ENCODE measurements around the gene TJP2.

Gene TJP2

DNA sequence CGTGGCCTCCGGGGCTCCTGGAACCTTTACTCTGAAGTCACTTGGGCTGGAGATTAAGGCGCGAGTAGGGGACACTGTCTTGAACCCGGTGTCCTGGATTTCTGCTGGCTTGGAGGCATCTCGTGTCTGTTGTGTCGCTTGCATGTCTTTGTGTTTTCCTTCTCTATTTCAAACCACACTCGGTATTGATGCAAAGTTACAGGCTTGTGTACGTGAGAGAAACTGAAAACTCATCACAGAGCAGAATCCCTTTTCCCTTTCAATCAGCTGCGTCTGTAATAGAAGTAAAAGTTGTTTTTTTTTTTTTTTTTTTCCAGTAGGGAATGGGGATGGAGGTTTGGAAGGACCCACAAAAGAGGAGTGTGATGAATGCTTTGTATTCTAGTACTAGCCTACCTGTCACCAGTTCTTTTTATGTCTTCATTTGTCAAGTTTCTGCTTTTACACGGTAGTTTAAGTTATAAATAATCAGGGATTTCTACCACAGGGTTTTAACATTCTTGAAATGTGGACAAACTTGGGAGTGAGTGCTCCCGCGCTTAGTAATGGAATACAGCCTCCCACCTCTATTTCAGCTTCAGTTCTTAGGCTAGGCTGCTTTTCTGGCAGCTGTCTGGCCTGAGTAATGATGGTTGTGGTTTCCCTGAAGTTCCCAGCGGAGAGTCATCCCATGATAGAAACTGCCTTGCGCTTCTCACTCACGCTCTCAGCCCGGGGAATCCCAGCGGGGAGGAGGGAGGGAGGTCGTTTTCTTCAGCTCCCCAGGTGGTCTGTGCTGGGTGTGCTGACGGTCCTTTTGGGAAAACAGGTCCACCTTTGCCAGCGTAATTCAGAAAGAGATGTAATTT is 763 bp downstream of the TJP2 start:
- no peak overlapping the region for H3K27ac ChIP-seq
- TF ChIP-seq CTCF (conservative IDR thresholded peaks at IDR 0.05), result no peak

DNA sequence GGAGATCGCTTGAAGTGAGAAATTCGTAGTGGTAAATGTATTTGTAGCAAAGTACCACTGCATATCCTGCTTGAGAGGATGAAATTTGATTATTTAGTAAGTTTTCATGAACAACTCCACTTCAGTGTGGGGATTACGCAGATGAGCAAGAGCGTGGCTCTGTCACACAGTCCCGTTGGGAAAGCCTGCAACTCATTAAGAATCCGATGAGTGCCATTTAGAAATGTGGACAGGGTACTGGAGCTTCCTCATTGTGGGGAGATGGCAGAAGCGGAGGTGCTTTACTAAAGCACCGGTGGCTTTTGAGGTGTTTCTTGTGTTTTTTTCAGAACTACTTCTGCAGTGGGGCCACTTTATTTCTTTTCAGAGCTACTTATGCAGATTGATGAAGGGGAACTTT is 1.4 kb downstream of the TJP2 start:
- H3K27ac ChIP-seq, result no peak overlapping the region
- no peak for TF ChIP-seq CTCF (conservative IDR thresholded peaks at IDR 0.05)

DNA sequence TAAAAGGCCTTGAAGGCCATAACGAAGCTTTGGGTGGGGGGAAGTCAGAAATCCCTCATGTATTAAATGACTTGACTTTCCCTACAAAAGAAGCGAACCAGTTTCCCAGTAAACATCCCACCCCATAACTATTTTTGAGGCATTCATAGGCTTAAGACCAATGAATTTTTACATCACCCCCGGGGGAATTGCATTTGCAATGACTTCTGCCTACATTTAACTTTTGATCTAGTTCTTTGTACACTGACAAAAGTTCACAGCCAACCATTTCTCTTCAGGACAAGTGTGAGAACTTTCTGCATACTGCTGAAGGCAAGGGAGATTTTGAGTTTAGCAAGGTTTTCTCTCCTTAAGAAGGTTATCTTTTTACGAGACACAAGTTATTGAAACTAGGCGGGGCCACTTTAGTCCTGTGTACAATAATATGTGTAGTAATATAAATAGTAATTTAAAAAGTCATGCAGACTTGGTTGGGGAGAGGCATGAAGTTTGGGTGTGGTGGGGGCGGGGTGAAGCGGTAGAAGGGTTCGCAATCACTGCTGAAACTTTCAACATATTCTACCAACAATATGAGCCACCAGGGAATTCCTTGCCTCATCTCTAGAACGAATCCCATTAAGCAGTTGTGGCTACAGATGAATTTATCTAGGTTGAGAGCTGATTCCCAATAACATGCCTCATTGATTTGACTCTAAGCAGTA is 2.5 kb downstream of the TJP2 start:
- H3K27ac ChIP-seq, result no peak overlapping the region
- no peak for TF ChIP-seq CTCF (conservative IDR thresholded peaks at IDR 0.05)

DNA sequence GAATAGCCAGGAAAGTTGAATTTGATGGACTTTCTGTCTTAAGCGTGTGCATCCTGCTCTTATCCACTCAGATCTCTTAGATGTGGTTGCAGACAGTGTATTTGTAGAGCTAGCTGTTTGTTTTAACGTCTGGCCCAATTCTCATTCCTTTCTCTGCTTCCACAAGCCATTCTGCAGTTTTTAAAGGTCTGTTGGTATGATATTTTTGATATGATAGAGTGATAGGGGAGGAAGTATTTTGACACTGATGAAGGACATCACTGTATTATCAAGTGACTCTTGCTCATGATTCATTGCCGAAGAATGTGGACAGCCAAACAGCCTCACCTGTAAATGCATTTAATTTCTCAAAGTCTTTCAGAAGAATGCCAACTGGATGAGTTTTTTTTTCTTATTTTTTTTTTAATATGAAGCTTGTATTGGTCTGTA is 4.5 kb downstream of the TJP2 start:
- no peak overlapping the region for H3K27ac ChIP-seq
- TF ChIP-seq CTCF (conservative IDR thresholded peaks at IDR 0.05), result no peak

DNA sequence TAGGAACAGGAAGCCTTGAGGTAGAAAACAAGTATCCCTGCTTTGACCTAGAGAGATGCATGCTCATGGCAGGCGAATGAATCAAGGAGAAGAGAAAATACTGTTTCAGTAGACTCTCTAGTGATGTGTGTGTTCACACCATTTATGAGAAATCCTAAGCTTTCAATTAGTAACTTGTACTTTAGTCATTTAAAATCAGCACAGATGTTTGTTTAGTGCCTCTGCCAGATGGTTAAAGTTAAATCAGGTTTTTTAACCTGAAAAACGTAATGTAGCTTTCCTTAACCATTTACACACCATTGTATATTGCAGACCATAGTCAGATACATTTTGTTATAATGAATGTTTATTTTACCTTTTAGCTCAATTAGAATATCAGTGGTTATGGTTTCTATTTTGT is 5.0 kb downstream of the TJP2 start:
- no peak overlapping the region for H3K27ac ChIP-seq
- no peak for TF ChIP-seq CTCF (conservative IDR thresholded peaks at IDR 0.05)

- TF ChIP-seq CTCF (conservative IDR thresholded peaks at IDR 0.05), result no peak
- H3K27ac ChIP-seq, result no peak overlapping the region
Observed at GRCh38 chr9:69180200-69180599, 6.1 kb downstream of the TJP2 start.

GRCh38 chr9:69180670-69181069 is 6.6 kb downstream of the TJP2 start:
- no peak overlapping the region for H3K27ac ChIP-seq
- TF ChIP-seq CTCF (conservative IDR thresholded peaks at IDR 0.05), result no peak

Data from VCaP (cell line).